Hepatocyte (in vitro differentiated cells): ENCODE measurements around the gene NXPE2.

Experiments used
- CTCF ChIP-seq: fragments of 200-600 bp; sonication (generic); IDR thresholded peaks from 2 replicates; pipeline ENCODE4 v1.5.1; 2016; ENCODE audit warnings: antibody characterized with exemption, mild to moderate bottlenecking; ENCODE audit not compliant: poor library complexity
- EZH2 ChIP-seq: fragments of 200-600 bp; sonication (generic); IDR thresholded peaks from 2 replicates; pipeline ENCODE4 v1.6.1; 2016; ENCODE audit warnings: antibody characterized with exemption, mild to moderate bottlenecking, borderline replicate concordance
- EZH2phosphoT487 ChIP-seq: fragments of 200-600 bp; sonication (generic); IDR thresholded peaks from one replicate; pipeline ENCODE4 v1.6.1; 2018; ENCODE audit warnings: antibody characterized with exemption, mild to moderate bottlenecking, low read depth, moderate library complexity; ENCODE audit not compliant: unreplicated experiment, severe bottlenecking

- TF ChIP-seq EZH2phosphoT487 = no peak
- no peak for TF ChIP-seq EZH2
- no peak for TF ChIP-seq CTCF
Observed at GRCh38 chr11:114746013-114746412, 67.7 kb downstream of the NXPE2 start.
